ENCODE results near the gene TPO. TPM values are rescaled to one million over a fixed set of nuclear protein-coding genes. Genes with fewer than 3 reads are reported as not detected.

The TPO gene
- total RNA-seq, 4 donors from 2014 or later, result 7.2 to 32.6 (median 16.6) TPM

DNA sequence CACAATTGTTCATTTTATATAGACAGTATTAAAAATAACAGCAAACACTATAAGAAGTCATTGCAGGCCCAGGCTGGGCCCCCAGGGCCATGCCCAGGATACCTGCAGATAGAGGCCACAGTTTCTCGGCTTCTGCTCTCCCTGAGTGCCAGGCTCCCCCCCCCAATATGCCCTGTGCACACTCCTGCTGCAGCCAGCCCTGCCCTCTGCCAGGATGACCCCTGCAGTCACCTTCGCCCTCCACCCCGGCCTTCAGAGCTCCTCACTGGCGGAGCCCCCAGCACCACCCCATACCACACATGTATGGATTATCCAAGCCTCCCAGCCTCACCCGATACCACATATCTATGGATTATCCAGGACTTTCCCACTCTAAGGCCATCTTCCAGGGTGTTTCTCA, 104.5 kb downstream of the TPO start:
- H3K4me1 ChIP-seq, result no peaks in the 10 kb centered on the region
- H3K36me3 ChIP-seq, result no peaks in the 10 kb centered on the region
- TF ChIP-seq POLR2A (IDR thresholded peaks at IDR 0.05) (no peak), EP300 (IDR thresholded peaks at IDR 0.05) (no peak)
- TF ChIP-seq, protein P1, sequence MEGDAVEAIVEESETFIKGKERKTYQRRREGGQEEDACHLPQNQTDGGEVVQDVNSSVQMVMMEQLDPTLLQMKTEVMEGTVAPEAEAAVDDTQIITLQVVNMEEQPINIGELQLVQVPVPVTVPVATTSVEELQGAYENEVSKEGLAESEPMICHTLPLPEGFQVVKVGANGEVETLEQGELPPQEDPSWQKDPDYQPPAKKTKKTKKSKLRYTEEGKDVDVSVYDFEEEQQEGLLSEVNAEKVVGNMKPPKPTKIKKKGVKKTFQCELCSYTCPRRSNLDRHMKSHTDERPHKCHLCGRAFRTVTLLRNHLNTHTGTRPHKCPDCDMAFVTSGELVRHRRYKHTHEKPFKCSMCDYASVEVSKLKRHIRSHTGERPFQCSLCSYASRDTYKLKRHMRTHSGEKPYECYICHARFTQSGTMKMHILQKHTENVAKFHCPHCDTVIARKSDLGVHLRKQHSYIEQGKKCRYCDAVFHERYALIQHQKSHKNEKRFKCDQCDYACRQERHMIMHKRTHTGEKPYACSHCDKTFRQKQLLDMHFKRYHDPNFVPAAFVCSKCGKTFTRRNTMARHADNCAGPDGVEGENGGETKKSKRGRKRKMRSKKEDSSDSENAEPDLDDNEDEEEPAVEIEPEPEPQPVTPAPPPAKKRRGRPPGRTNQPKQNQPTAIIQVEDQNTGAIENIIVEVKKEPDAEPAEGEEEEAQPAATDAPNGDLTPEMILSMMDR (IDR thresholded peaks at IDR 0.05), result no peak
- H3K27me3 ChIP-seq, result no peaks in the 10 kb centered on the region
- H3K4me3 ChIP-seq, result no peak overlapping the region
- H3K27ac ChIP-seq, result no peak overlapping the region
- WGBS, 2 donors, result 88% methylated on average over 5 of the region's 5 CpGs
- no peaks in the 10 kb centered on the region for H3K9me3 ChIP-seq
- no peak for DNase-seq (ENCODE audit: low spot score in 2 of 2)

DNA sequence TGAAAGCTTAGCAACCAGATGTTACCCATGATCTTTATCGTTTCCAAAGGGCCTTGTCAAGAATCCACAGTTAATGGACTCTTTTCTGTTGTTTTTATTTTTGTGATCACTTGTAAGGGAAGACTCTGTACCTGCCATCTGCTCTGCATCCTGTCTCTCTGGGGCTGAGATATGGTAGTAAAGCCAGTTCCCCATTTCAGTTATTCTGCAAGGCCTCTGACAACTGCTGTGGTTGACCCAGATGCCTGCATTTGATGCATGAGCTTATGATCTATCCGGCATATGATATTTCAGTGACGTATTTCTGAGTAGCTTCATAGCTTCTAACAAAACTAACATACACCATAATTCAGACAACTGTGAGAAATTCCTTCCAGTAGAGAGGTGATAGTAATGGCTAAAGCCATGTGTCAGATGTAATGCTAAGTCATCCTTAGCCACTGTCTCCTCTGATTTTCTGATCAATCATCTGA, 105.1 kb downstream of the TPO start:
- Histone ChIP-seq H3K4me3 (no peak overlapping the region), H3K27me3 (no peaks in the 10 kb centered on the region), H3K36me3 (no peaks in the 10 kb centered on the region), H3K27ac (no peak overlapping the region), H3K9me3 (no peaks in the 10 kb centered on the region), H3K4me1 (no peaks in the 10 kb centered on the region)
- TF ChIP-seq, protein P1 (IDR thresholded peaks at IDR 0.05), result no peak
- no peak for TF ChIP-seq EP300 (IDR thresholded peaks at IDR 0.05)
- TF ChIP-seq POLR2A (IDR thresholded peaks at IDR 0.05), result no peak
- no peak for DNase-seq (ENCODE audit: low spot score in 2 of 2)
- WGBS, 2 donors, result 68 to 75% methylated on average over 3 of the region's 3 CpGs

DNA sequence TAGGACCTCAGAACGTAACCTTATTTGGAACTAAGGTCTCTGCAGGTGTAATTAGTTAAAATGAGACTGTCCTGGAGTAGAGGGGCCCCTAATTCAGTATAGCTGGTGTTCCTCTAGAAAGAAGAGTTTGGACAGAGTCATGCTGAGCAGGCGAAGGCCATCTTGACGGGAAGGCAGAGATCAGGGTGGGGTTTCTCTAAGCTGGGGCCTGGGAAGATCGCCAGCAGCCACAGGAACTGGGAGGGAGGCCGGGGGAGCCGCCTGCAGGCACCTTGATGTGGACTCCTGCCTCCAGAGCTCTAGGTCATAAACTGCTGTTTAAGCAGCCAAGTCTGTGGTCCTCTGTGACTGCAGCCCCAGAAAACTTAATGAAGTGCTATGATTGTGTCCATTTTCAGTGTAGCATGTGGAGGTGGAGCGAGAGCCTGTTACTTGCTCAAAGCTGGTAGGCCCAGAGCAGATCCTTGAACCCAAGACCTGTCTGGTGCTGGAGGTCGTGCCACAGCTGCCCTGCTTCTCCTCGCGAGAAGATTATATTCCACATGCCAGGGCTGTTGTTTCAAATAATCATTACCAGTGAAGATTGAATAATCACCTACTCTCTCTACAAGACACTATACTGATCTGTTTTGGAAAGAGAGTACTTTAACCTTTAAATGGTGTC, 105.7 kb downstream of the TPO start:
- TF ChIP-seq POLR2A (IDR thresholded peaks at IDR 0.05), result no peak
- TF ChIP-seq EP300 (IDR thresholded peaks at IDR 0.05), result no peak
- TF ChIP-seq, protein P1 (IDR thresholded peaks at IDR 0.05), result no peak
- Histone ChIP-seq H3K27ac (no peak overlapping the region), H3K27me3 (no peaks in the 10 kb centered on the region), H3K9me3 (no peaks in the 10 kb centered on the region), H3K4me1 (no peaks in the 10 kb centered on the region), H3K4me3 (no peak overlapping the region), H3K36me3 (no peaks in the 10 kb centered on the region)
- WGBS, 2 donors, result 62 to 68% methylated on average over 10 of the region's 10 CpGs
- no peak for DNase-seq (ENCODE audit: low spot score in 2 of 2)

DNA sequence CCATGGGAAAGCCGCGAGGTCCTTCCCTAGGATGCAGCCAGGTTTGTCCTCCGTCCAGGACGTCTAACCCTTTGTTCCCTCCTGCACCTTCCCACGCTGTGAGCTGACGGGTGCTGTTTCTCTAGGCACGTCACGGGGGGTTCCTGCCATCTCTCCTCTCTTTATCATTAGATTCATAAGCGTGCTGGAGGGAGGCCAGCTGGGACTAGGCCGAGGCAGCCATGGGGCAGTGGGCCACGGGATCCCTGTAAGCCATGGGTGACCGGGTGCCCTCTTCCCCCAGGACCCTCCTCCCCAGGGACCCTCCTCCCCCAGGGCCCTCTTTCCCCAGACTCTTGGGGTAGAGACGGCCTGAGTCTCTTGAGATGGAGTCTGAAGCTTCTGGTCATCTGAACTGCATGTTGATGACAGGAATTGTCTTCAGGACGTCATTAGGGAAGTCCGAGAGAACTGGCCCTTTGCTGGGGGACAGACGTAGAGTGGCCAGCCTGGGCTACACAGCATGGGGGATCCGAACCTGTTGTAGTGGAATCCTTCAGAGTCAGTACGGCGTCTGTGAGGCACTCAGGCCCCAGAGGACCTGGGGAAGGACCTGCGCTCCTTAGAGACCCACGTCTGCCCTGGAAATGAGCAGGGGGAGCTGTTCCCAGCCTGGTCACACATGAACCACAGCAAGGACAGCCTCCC, 108.1 kb downstream of the TPO start:
- no peak for DNase-seq (ENCODE audit: low spot score in 2 of 2)
- H3K27me3 ChIP-seq, result no peaks in the 10 kb centered on the region

More for the DNA sequence above, 108.1 kb downstream of the TPO start:
- Histone ChIP-seq H3K27ac (no peak overlapping the region), H3K9me3 (no peaks in the 10 kb centered on the region), H3K36me3 (no peaks in the 10 kb centered on the region), H3K4me1 (no peaks in the 10 kb centered on the region), H3K4me3 (no peak overlapping the region)
- no peak for TF ChIP-seq EP300 (IDR thresholded peaks at IDR 0.05)
- no peak for TF ChIP-seq POLR2A (IDR thresholded peaks at IDR 0.05)
- TF ChIP-seq, protein P1 (IDR thresholded peaks at IDR 0.05), result no peak
- 78 to 80% methylated on average over 21 of the region's 21 CpGs for WGBS, 2 donors
